OCI-LY7 (cell line): ENCODE measurements around the gene COQ10A.

Source experiments
- EZH2phosphoT487 ChIP-seq: fragments of 200-600 bp; sonication (generic); IDR thresholded peaks from 2 replicates; pipeline ENCODE4 v1.6.1; 2018; ENCODE audit warnings: low read depth, borderline replicate concordance, mild to moderate bottlenecking, mixed run types, antibody characterized with exemption, low read length, moderate library complexity, mixed read lengths
- TF ChIP-seq, protein P1 (sequence below): fragments of 200-600 bp; sonication (generic); conservative IDR thresholded peaks from 2 replicates; pipeline ENCODE4 v1.5.1; 2014; ENCODE audit warnings: mild to moderate bottlenecking, antibody characterized with exemption, low read length, moderate library complexity, mixed read lengths

DNA sequence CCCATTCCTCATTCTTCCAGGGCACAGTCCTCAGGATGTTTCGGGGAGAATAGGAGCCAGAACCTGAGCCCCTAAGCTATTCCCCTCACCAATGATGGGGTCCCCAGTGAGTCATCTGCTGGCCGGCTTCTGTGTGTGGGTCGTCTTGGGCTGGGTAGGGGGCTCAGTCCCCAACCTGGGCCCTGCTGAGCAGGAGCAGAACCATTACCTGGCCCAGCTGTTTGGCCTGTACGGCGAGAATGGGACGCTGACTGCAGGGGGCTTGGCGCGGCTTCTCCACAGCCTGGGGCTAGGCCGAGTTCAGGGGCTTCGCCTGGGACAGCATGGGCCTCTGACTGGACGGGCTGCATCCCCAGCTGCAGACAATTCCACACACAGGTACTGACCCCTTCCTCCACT, 35.6 kb upstream of the COQ10A start:
- TF ChIP-seq, protein P1, sequence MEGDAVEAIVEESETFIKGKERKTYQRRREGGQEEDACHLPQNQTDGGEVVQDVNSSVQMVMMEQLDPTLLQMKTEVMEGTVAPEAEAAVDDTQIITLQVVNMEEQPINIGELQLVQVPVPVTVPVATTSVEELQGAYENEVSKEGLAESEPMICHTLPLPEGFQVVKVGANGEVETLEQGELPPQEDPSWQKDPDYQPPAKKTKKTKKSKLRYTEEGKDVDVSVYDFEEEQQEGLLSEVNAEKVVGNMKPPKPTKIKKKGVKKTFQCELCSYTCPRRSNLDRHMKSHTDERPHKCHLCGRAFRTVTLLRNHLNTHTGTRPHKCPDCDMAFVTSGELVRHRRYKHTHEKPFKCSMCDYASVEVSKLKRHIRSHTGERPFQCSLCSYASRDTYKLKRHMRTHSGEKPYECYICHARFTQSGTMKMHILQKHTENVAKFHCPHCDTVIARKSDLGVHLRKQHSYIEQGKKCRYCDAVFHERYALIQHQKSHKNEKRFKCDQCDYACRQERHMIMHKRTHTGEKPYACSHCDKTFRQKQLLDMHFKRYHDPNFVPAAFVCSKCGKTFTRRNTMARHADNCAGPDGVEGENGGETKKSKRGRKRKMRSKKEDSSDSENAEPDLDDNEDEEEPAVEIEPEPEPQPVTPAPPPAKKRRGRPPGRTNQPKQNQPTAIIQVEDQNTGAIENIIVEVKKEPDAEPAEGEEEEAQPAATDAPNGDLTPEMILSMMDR = no peak
- TF ChIP-seq EZH2phosphoT487 = no peak
